Lung (tissue), 12 donors: ENCODE data around the gene FLII. TPM values are rescaled to one million over a fixed set of nuclear protein-coding genes. Genes with fewer than 3 reads are reported as not detected.
"Not testable (repeated sequence)": the region's sequence is repeated elsewhere in the genome, so short reads cannot be mapped to it uniquely, and the experiment has no call there.

Experiments used
- ATAC-seq: fragments of 200-7000 bp; cut with Tn5 transposase; one replicate; pipeline ENCODE4 v1.9.1; 2020; ENCODE audit warnings: moderate number of reproducible peaks; ENCODE audit not compliant: insufficient read depth, low FRiP score
- DNase-seq, 3 donors: peaks; one replicate each; pipeline ENCODE4 v3.0.0-alpha.2; 2013 to 2017
- H3K27ac ChIP-seq, 2 donors: one replicate each; pipeline ENCODE4 v1.5.1; 2013; ENCODE audit warnings: mild to moderate bottlenecking in 2 of 2, moderate library complexity in 2 of 2, control low read depth in 1 of 2, inconsistent platforms in 1 of 2, low read depth in 1 of 2, low read length in 1 of 2
- H3K27me3 ChIP-seq, 3 donors: one replicate each; pipeline ENCODE4 v1.5.1; 2013; ENCODE audit warnings: low read length in 2 of 3; ENCODE audit not compliant: control insufficient read depth in 3 of 3, insufficient read depth in 3 of 3
- H3K36me3 ChIP-seq, 4 donors: one replicate each; pipeline ENCODE4 v1.5.1; 2013; ENCODE audit warnings: low read length in 4 of 4, mild to moderate bottlenecking in 1 of 4, moderate library complexity in 1 of 4; ENCODE audit not compliant: control insufficient read depth in 4 of 4, insufficient read depth in 4 of 4
- H3K4me1 ChIP-seq, 5 donors: one replicate each; pipeline ENCODE4 v1.5.1; 2013; ENCODE audit warnings: low read length in 5 of 5, mild to moderate bottlenecking in 2 of 5, moderate library complexity in 1 of 5; ENCODE audit not compliant: control insufficient read depth in 5 of 5, insufficient read depth in 5 of 5
- H3K4me3 ChIP-seq: one replicate; pipeline ENCODE4 v1.5.1; 2013; ENCODE audit warnings: mild to moderate bottlenecking, control low read depth, moderate library complexity
- H3K9ac ChIP-seq, 2 donors: one replicate each; pipeline ENCODE4 v1.5.1; 2013; ENCODE audit warnings: low read length in 2 of 2, control low read depth in 1 of 2; ENCODE audit not compliant: insufficient read depth in 1 of 2
- H3K9me3 ChIP-seq, 4 donors: one replicate each; pipeline ENCODE4 v1.5.1; 2013; ENCODE audit warnings: low read length in 3 of 4, mild to moderate bottlenecking in 1 of 4, moderate library complexity in 1 of 4; ENCODE audit not compliant: control insufficient read depth in 4 of 4, insufficient read depth in 3 of 4
- WGBS, 2 donors: extraction: QIAGEN DNeasy Blood & Tissue Kit; methylation state at CpG; one replicate each; pipeline ENCODE4 v1.1.7; 2013; 5-methylcytosine and 5-hydroxymethylcytosine counted together
- polyA plus RNA-seq, 2 donors: library from polyadenylated mRNA; stranded (reverse); fragments of 200-250 nt; gene quantifications; one replicate each; pipeline ENCODE4 v1.2.1, GENCODE V29; 2013
- total RNA-seq, 2 donors: library from RNA; depleted of rRNA in 1 of 2; stranded (reverse); fragments of >200 nt in 1 of 2; gene quantifications; one replicate each; pipeline ENCODE4 v1.2.1, GENCODE V29; 2014 to 2021
- TF ChIP-seq, protein P1 (sequence below): IDR thresholded peaks from 2 replicates; pipeline ENCODE4 v1.5.1; 2012; ENCODE audit warnings: mild to moderate bottlenecking; ENCODE audit errors: control extremely low read depth, extremely low read depth
- donor health status: control.
- donor health status: control.
- donor health status: Bipolar disorder and iron deficiency.
- donor health status: healthy.
- donor health status: DM: yes; HTN: yes; CAD: no.

Gene FLII
- total and polyA plus RNA-seq, 4 donors = 152 to 391 (median 266) TPM

DNA sequence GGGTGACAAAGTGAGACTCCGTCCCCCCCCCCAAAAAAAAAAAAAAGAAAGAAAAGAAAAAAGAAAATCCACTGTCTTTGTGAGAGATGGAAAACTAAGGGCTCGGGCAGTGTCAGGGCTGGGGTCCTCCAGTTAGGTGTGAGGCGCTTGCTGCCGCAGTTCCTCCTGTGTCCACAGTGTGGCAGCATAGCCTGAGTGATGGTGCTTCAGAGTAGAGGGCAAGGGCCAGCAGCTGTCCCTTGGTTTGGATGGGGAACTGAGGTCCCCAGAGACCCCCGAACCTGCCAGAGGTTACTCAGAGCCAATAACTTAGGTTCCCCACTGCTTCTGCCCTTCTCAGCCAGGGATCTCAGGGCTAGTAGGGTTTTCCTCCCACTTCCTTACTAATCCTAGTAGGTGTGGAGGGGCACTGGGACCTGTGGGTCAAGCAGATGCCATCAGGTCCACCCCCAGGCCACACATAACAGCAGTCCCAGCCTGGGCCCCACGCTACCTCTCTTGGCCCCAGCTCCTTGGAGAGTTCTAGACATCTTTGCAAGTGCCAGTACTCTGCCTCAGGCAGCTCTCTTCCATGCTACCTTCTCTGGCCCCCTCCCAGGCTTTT is 41.0 kb downstream of the FLII start:
- H3K36me3 ChIP-seq = no peaks in the 10 kb centered on the region
- no peaks in the 10 kb centered on the region for H3K27me3 ChIP-seq
- no peak overlapping the region for H3K27ac ChIP-seq
- no peaks in the 10 kb centered on the region for H3K9me3 ChIP-seq
- 10 to 13% methylated on average over 5 to 6 of the region's 6 CpGs for WGBS, 2 donors
- H3K4me1 ChIP-seq = peaks cover 0 to 6% (median 0%) of the 10 kb centered on the region in 5 donors
- peak; percentile 67 to 78 (median 71) for DNase-seq
- TF ChIP-seq, protein P1, sequence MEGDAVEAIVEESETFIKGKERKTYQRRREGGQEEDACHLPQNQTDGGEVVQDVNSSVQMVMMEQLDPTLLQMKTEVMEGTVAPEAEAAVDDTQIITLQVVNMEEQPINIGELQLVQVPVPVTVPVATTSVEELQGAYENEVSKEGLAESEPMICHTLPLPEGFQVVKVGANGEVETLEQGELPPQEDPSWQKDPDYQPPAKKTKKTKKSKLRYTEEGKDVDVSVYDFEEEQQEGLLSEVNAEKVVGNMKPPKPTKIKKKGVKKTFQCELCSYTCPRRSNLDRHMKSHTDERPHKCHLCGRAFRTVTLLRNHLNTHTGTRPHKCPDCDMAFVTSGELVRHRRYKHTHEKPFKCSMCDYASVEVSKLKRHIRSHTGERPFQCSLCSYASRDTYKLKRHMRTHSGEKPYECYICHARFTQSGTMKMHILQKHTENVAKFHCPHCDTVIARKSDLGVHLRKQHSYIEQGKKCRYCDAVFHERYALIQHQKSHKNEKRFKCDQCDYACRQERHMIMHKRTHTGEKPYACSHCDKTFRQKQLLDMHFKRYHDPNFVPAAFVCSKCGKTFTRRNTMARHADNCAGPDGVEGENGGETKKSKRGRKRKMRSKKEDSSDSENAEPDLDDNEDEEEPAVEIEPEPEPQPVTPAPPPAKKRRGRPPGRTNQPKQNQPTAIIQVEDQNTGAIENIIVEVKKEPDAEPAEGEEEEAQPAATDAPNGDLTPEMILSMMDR = peak; percentile 97
- no peak overlapping the region for H3K4me3 ChIP-seq
- ATAC-seq = no peak
- H3K9ac ChIP-seq = no peak overlapping the region

DNA sequence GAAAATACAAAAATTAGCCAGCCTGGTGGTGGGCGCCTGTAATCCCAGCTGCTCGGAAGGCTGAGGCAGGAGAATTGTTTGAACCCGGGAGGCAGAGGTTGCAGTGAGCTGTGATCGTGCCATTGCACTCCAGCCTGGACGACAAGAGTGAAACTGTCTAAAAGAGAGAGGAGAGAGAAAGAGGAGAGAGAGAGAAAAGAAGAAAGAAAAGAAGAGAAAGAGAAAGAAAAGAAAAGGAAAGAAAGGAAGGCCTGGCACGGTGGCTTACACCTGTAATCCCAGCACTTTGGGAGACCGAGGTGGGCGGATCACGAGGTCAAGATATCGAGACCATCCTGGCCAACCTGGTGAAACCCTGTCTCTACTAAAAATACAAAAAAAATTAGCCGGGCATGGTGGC is 41.6 kb downstream of the FLII start:
- not testable (repeated sequence) for H3K36me3 ChIP-seq, DNase-seq, H3K4me1 ChIP-seq, H3K27me3 ChIP-seq, ATAC-seq, H3K9ac ChIP-seq, H3K9me3 ChIP-seq, H3K27ac ChIP-seq, H3K4me3 ChIP-seq
- WGBS, 2 donors = 84 to 92% methylated on average over 11 of the region's 11 CpGs

DNA sequence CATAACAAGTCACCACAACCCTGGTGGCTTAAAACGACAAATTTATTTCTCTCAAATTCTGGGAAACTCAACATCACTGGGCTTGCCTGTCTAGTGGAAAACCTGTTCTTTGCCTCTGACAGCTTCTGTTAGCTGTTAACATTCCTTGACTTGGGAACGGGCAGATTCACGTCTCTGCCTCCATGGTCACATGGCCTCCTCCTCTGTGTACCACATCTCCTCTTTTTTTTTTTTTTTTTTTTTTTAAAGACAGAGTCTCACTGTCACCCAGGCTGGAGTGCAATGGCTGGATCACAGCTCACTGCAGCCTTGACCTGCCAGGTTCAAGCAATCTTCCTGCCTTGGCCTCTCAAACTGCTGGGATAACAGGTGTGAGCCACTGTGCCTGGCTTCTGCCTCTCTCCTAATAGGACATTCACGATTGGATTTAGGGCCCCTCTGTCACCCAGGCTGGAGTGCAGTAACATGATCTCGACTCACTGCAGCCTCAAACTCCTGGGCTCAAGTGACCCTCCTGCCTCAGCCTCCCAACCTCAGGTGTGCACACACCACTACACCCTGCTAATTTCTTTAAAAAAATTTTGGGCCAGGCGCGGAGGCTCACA is 44.8 kb downstream of the FLII start:
- H3K36me3 ChIP-seq = peaks cover 4 to 22% (median 9%) of the 10 kb centered on the region in 4 donors
- H3K27ac ChIP-seq = no peak overlapping the region
- peaks cover 0 to under 1% (median 0%) of the 10 kb centered on the region in 5 donors for H3K4me1 ChIP-seq
- DNase-seq = no peak
- 73 to 76% methylated on average over 7 of the region's 7 CpGs for WGBS, 2 donors
- H3K9me3 ChIP-seq = no peaks in the 10 kb centered on the region
- TF ChIP-seq, protein P1 = no peak
- no peak overlapping the region for H3K9ac ChIP-seq
- no peaks in the 10 kb centered on the region for H3K27me3 ChIP-seq
- ATAC-seq = no peak
- H3K4me3 ChIP-seq = no peak overlapping the region

DNA sequence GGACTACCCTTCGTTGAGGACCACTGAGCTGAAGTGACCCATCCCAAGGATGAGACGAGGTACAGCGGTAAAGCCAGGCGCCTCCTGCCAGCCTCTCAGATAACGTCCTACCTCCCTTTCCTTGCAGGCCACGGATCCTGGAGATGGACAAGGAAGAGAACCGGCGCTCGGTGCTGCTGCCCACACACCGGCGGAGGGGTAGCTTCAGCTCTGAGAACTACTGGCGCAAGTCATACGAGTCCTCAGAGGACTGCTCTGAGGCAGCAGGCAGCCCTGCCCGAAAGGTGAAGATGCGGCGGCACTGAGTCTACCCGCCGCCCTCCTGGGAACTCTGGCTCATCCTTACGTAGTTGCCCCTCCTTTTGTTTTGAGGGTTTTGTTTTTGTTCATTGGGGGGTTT is 50.4 kb downstream of the FLII start:
- 93 to 94% methylated on average over 19 of the region's 19 CpGs for WGBS, 2 donors
- Histone ChIP-seq H3K27me3 (no peaks in the 10 kb centered on the region), H3K9ac (no peak overlapping the region), H3K27ac (no peak overlapping the region), H3K36me3 (peaks cover 9 to 59% (median 31%) of the 10 kb centered on the region in 4 donors), H3K4me1 (no peaks in the 10 kb centered on the region), H3K4me3 (no peak overlapping the region), H3K9me3 (no peaks in the 10 kb centered on the region)
- no peak for ATAC-seq
- DNase-seq = no peak
- TF ChIP-seq, protein P1 = no peak
